Activated CD8-positive, alpha-beta T cell treated with anti-CD3 and anti-CD28 coated beads for 36 hours (primary cell): ENCODE results near the gene PPFIBP2. TPM values are rescaled to one million over a fixed set of nuclear protein-coding genes. Genes with fewer than 3 reads are reported as not detected.

ENCODE experiments used
- ATAC-seq: fragments of 200-7000 bp; cut with Tn5 transposase; one replicate; pipeline ENCODE4 v1.10.0; 2021; ENCODE audit warnings: mild to moderate bottlenecking, moderate library complexity
- CTCF ChIA-PET: fragments of 350-600 bp; sonication (Branson Sonifier 250); formaldehyde crosslinking; loops from one replicate; lab custom pipeline; 2021; ENCODE audit warnings: antibody characterized with exemption; lab: Charles Lee
- POLR2A ChIA-PET: fragments of 350-600 bp; sonication (Branson Sonifier 250); formaldehyde crosslinking; loops from one replicate; lab custom pipeline; 2021; ENCODE audit warnings: antibody characterized with exemption; lab: Charles Lee
- DNase-seq: peaks from one replicate; pipeline ENCODE4 v3.0.0-alpha.2; 2020
- H3K27ac Mint-ChIP-seq: one replicate; pipeline ENCODE4 v1.8.0; 2021; ENCODE audit warnings: mild to moderate bottlenecking, mixed read lengths
- H3K27me3 Mint-ChIP-seq: one replicate; pipeline ENCODE4 v1.8.0; 2021; ENCODE audit warnings: mixed read lengths
- H3K36me3 Mint-ChIP-seq: one replicate; pipeline ENCODE4 v1.8.0; 2021; ENCODE audit warnings: low read depth, mixed read lengths
- H3K4me1 Mint-ChIP-seq: one replicate; pipeline ENCODE4 v1.8.0; 2021; ENCODE audit warnings: low read depth, mixed read lengths
- H3K4me3 Mint-ChIP-seq: one replicate; pipeline ENCODE4 v1.8.0; 2021; ENCODE audit warnings: mild to moderate bottlenecking, moderate library complexity, mixed read lengths
- H3K9me3 Mint-ChIP-seq: one replicate; pipeline ENCODE4 v1.8.0; 2021; ENCODE audit warnings: mixed read lengths
- intact Hi-C: fragments of 100-400 bp; cut with micrococcal nuclease; formaldehyde crosslinking; loops from one replicate; pipeline ENCODE4 v1.10.0; 2022
- total RNA-seq, 2 experiments: library from RNA; stranded (reverse); gene quantifications; one replicate each; pipeline ENCODE4 v1.2.3, GENCODE V29; 2021
- TF ChIP-seq, protein P1 (sequence below): fragments of 200-600 bp; IDR thresholded peaks from one replicate; pipeline ENCODE4 v1.8.0; 2022; ENCODE audit warnings: antibody characterized with exemption, mild to moderate bottlenecking

The PPFIBP2 gene
- total RNA-seq, 2 experiments from 2014 or later: 13.3 to 14.2 TPM

DNA sequence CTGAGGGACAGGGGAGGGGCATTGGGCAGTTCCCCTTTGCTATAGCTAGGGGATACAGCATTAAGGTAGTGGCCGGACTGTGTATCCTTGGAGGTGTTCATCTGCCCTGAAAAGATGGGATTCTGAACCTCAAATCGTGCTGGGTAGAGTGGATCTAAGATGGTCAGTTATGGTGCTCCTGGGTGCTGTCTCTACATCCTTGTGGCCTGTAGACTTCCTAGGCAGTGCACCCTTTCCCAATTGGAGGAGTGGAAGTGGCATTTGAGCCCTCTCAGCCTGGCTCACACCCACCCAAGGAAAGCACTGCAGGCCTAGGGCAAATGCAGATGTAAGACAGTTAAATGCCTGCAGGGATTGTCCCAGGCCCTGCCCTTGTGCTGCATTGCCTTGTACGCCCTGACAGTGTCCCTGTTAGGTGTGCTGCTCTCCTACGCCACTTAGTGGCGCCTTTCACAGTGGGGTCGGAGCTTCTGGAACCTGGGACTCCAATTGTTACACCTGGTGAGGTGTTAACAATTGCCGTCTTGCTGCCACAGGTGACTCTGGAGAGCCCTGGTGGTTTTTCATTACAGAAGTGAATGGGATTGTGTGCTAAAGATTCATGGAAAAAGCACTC lies 35.0 kb downstream of the PPFIBP2 start:
- ChIA-PET CTCF (interaction anchor here (0.5 to 1.8 kb wide), 4 partner anchors 9 to 484 kb away, joined by 3 to 5 read pairs (median 4); no protein-coding TSS in a partner anchor), POLR2A (interaction anchor here (0.6 kb wide), 1 partner anchor 331 kb away, joined by 5 read pairs; no protein-coding TSS in a partner anchor)

DNA sequence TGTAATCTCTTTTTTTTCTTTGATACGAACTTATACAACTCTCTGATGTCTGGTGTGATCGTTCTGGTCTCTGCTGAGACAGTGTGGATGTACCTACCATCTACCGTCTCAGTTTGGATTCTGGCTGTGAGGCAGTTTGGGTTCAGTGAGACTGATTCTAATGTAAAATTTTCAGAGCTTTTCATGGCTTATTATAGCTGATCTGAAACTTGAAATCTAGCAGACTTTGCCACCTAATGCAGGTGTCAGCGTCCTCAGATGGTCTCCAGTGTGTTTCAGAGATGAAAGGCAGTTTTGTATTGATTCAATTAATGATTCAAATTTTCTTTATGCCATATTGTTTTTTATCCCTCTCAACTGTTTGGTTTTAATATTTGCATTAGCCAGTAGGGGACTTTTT lies 35.9 kb downstream of the PPFIBP2 start:
- TF ChIP-seq, protein P1, sequence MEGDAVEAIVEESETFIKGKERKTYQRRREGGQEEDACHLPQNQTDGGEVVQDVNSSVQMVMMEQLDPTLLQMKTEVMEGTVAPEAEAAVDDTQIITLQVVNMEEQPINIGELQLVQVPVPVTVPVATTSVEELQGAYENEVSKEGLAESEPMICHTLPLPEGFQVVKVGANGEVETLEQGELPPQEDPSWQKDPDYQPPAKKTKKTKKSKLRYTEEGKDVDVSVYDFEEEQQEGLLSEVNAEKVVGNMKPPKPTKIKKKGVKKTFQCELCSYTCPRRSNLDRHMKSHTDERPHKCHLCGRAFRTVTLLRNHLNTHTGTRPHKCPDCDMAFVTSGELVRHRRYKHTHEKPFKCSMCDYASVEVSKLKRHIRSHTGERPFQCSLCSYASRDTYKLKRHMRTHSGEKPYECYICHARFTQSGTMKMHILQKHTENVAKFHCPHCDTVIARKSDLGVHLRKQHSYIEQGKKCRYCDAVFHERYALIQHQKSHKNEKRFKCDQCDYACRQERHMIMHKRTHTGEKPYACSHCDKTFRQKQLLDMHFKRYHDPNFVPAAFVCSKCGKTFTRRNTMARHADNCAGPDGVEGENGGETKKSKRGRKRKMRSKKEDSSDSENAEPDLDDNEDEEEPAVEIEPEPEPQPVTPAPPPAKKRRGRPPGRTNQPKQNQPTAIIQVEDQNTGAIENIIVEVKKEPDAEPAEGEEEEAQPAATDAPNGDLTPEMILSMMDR: no peak
- ATAC-seq (no peak), DNase-seq (no peak)
- ChIA-PET CTCF (interaction anchor here (0.6 to 1.6 kb wide), 5 partner anchors 10 to 38 kb away, joined by 3 to 10 read pairs (median 3); no protein-coding TSS in a partner anchor), POLR2A (no interaction called here)
- Mint-ChIP-seq H3K27me3 (no peaks in the 10 kb centered on the region), H3K9me3 (no peaks in the 10 kb centered on the region), H3K4me1 (no peaks in the 10 kb centered on the region), H3K4me3 (no peak overlapping the region), H3K27ac (no peak overlapping the region), H3K36me3 (no peaks in the 10 kb centered on the region)
- intact Hi-C loops: no loop called here

More for the DNA sequence above, 35.0 kb downstream of the PPFIBP2 start:
- no peaks in the 10 kb centered on the region for H3K4me1 Mint-ChIP-seq
- ATAC-seq: peak; percentile 85
- intact Hi-C loops: no loop called here
- no peaks in the 10 kb centered on the region for H3K9me3 Mint-ChIP-seq
- TF ChIP-seq, protein P1: no peak
- peak; percentile 54 for DNase-seq
- no peaks in the 10 kb centered on the region for H3K27me3 Mint-ChIP-seq
- no peak overlapping the region for H3K27ac Mint-ChIP-seq
- no peaks in the 10 kb centered on the region for H3K36me3 Mint-ChIP-seq
- H3K4me3 Mint-ChIP-seq: no peak overlapping the region

DNA sequence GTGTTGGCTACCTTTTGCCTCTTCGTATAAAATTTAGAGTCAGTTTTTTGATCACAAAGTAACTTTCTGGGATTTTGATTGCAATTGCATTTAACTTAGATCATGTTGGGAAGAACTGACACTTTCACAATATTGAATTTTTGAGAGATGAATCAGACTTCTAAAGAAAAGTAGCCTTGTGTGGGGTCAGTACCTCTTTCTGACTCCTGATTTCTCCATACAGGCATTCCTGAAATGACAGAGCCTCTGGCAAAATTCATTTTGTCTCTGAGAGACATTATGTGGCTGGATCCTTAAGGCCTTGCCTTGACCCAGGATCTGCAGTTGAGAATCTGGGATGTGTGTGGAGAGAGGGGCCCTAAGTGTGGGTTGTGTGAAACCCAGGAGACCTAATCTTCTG lies 37.8 kb downstream of the PPFIBP2 start:
- TF ChIP-seq, protein P1: no peak
- H3K4me3 Mint-ChIP-seq: no peak overlapping the region
- intact Hi-C loops: no loop called here
- H3K4me1 Mint-ChIP-seq: no peaks in the 10 kb centered on the region
- H3K36me3 Mint-ChIP-seq: no peaks in the 10 kb centered on the region
- ATAC-seq: no peak
- H3K27ac Mint-ChIP-seq: no peak overlapping the region
- ChIA-PET POLR2A (no interaction called here), CTCF (interaction anchor here (1.4 kb wide), 1 partner anchor 10 kb away, joined by 5 read pairs; no protein-coding TSS in a partner anchor)
- H3K9me3 Mint-ChIP-seq: no peaks in the 10 kb centered on the region
- no peaks in the 10 kb centered on the region for H3K27me3 Mint-ChIP-seq
- DNase-seq: no peak

DNA sequence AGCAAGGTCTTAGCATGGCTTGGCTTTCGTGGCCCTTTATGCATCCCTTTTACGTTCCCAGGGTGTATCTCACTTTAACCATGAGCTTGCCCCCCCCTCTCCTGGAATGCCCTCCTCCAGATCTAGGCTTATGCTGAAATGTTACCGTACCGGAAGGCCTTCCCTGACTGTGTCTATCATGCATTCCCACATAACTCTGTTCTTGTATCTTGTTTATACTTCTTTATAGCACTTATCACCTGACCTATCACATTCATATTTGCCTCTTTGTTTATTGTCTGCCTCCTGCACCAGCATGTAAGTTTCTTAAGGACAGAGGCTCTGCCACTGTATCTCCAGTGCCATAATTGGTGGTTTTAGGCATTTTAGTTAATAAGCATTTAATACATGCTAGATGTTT lies 38.9 kb downstream of the PPFIBP2 start:
- ChIA-PET CTCF (interaction anchor here (1.1 kb wide), 1 partner anchor 18 kb away, joined by 3 read pairs; no protein-coding TSS in a partner anchor), POLR2A (no interaction called here)
- intact Hi-C loops: no loop called here
- Mint-ChIP-seq H3K4me3 (no peak overlapping the region), H3K27me3 (no peaks in the 10 kb centered on the region), H3K27ac (no peak overlapping the region), H3K36me3 (no peaks in the 10 kb centered on the region), H3K9me3 (no peaks in the 10 kb centered on the region), H3K4me1 (no peaks in the 10 kb centered on the region)
- DNase-seq: no peak
- TF ChIP-seq, protein P1: no peak
- no peak for ATAC-seq

DNA sequence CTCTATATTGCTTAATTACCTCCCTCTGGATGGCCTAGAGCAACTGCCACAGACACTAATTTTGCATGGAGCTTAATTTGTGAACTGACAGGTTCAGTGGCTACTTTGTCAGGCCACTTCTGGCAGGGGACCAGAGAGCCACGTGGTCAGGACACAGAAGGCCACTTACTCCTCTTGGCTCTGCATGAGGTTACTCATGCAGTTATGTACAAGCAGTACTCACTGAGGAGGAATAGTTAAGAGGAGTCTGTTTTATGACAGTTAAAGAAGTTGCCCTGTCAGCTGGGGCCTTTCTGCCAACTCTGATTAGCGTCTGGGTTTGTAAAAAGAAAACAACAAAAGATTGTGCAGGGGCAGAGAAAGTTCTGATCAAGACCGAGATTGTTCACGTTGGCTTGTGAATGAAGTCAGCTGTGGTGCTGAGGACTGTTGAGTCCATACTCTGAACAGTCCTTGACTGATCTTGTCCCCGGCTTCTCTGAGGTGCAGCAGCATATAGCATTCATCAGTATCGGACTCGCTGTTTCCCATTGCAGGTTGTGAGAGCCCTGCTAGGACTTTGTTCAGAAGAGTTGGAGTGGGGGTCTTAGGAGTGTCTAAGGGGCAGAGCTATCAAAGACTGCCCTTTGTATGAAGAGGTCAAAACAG lies 41.4 kb downstream of the PPFIBP2 start:
- ChIA-PET POLR2A (no interaction called here), CTCF (no interaction called here)
- Mint-ChIP-seq H3K4me1 (peaks cover 2% of the 10 kb centered on the region), H3K4me3 (no peak overlapping the region), H3K27me3 (no peaks in the 10 kb centered on the region), H3K9me3 (no peaks in the 10 kb centered on the region), H3K27ac (no peak overlapping the region), H3K36me3 (no peaks in the 10 kb centered on the region)
- DNase-seq (no peak), ATAC-seq (no peak)
- intact Hi-C loops: no loop called here
- TF ChIP-seq, protein P1: no peak
